ENCODE results near the gene PLCXD1.

Gene PLCXD1

GRCh38 chrX:330726-331150 lies 49.6 kb downstream of the PLCXD1 start:
- TF ChIP-seq CTCF (IDR thresholded peaks at IDR 0.05; ENCODE audit: low read length): no peak
- no peak for TF ChIP-seq EZH2 (IDR thresholded peaks at IDR 0.05; ENCODE audit: borderline replicate concordance, low read length)
- Histone ChIP-seq H3K27ac (ENCODE audit: low read depth, low read length, poor library complexity, severe bottlenecking) (no peak overlapping the region), H3K4me3 (ENCODE audit: low read depth, low read length, poor library complexity, severe bottlenecking) (no peak overlapping the region), H4K20me1 (ENCODE audit: insufficient read depth, low read length) (no peaks in the 10 kb centered on the region), H2AFZ (ENCODE audit: low read length) (no peak overlapping the region), H3K4me1 (ENCODE audit: insufficient read depth, low read length, severe bottlenecking) (peaks cover 4% of the 10 kb centered on the region), H3K27me3 (ENCODE audit: insufficient read depth, low read length) (no peaks in the 10 kb centered on the region), H3F3A (ENCODE audit: insufficient read depth, low read length) (no peaks in the 10 kb centered on the region), H3K9ac (ENCODE audit: low read length) (no peak overlapping the region), H3K4me2 (ENCODE audit: low read length) (no peak overlapping the region), H3K9me3 (ENCODE audit: low read length) (no peaks in the 10 kb centered on the region), H3K36me3 (ENCODE audit: insufficient read depth, low read length) (peaks cover 33% of the 10 kb centered on the region), H3K79me2 (ENCODE audit: insufficient read depth, low read length) (no peaks in the 10 kb centered on the region), H3K9me2 (ENCODE audit: low read depth, low read length) (no peaks in the 10 kb centered on the region)

- no peak for TF ChIP-seq EZH2 (IDR thresholded peaks at IDR 0.05; ENCODE audit: borderline replicate concordance, low read length)
- TF ChIP-seq CTCF (IDR thresholded peaks at IDR 0.05; ENCODE audit: low read length): no peak
- H3K36me3 ChIP-seq (ENCODE audit: insufficient read depth, low read length): peaks cover 39% of the 10 kb centered on the region
- H2AFZ ChIP-seq (ENCODE audit: low read length): no peak overlapping the region
- H3K4me3 ChIP-seq (ENCODE audit: low read depth, low read length, poor library complexity, severe bottlenecking): no peak overlapping the region
- no peaks in the 10 kb centered on the region for H3F3A ChIP-seq (ENCODE audit: insufficient read depth, low read length)
- H3K9me2 ChIP-seq (ENCODE audit: low read depth, low read length): no peaks in the 10 kb centered on the region
- no peaks in the 10 kb centered on the region for H3K27me3 ChIP-seq (ENCODE audit: insufficient read depth, low read length)
- no peaks in the 10 kb centered on the region for H4K20me1 ChIP-seq (ENCODE audit: insufficient read depth, low read length)
- no peak overlapping the region for H3K9ac ChIP-seq (ENCODE audit: low read length)
- H3K4me2 ChIP-seq (ENCODE audit: low read length): no peak overlapping the region
- no peaks in the 10 kb centered on the region for H3K9me3 ChIP-seq (ENCODE audit: low read length)
- no peaks in the 10 kb centered on the region for H3K79me2 ChIP-seq (ENCODE audit: insufficient read depth, low read length)
- peaks cover 4% of the 10 kb centered on the region for H3K4me1 ChIP-seq (ENCODE audit: insufficient read depth, low read length, severe bottlenecking)
- H3K27ac ChIP-seq (ENCODE audit: low read depth, low read length, poor library complexity, severe bottlenecking): no peak overlapping the region
These were observed 50.1 kb downstream of the PLCXD1 start for GRCh38 chrX:331151-331824.

- H3K4me3 ChIP-seq (ENCODE audit: low read depth, low read length, poor library complexity, severe bottlenecking): no peak overlapping the region
These were observed 50.8 kb downstream of the PLCXD1 start for GRCh38 chrX:331825-332495.

More at GRCh38 chrX:331825-332495, 50.8 kb downstream of the PLCXD1 start:
- Histone ChIP-seq H2AFZ (ENCODE audit: low read length) (no peak overlapping the region), H3K9ac (ENCODE audit: low read length) (no peak overlapping the region), H3K9me3 (ENCODE audit: low read length) (no peaks in the 10 kb centered on the region), H3K79me2 (ENCODE audit: insufficient read depth, low read length) (no peaks in the 10 kb centered on the region), H3F3A (ENCODE audit: insufficient read depth, low read length) (no peaks in the 10 kb centered on the region), H3K9me2 (ENCODE audit: low read depth, low read length) (no peaks in the 10 kb centered on the region), H4K20me1 (ENCODE audit: insufficient read depth, low read length) (no peaks in the 10 kb centered on the region), H3K27me3 (ENCODE audit: insufficient read depth, low read length) (no peaks in the 10 kb centered on the region), H3K27ac (ENCODE audit: low read depth, low read length, poor library complexity, severe bottlenecking) (no peak overlapping the region), H3K4me1 (ENCODE audit: insufficient read depth, low read length, severe bottlenecking) (peaks cover 4% of the 10 kb centered on the region), H3K4me2 (ENCODE audit: low read length) (no peak overlapping the region), H3K36me3 (ENCODE audit: insufficient read depth, low read length) (peaks cover 45% of the 10 kb centered on the region)
- 0 out of 2 replicates have a peak, but pooled peaks have one; percentile 5 for TF ChIP-seq CTCF (IDR thresholded peaks at IDR 0.05; ENCODE audit: low read length)
- TF ChIP-seq EZH2 (IDR thresholded peaks at IDR 0.05; ENCODE audit: borderline replicate concordance, low read length): no peak
